Peyer's patch (tissue), 4 donors: ENCODE measurements around the gene SMS. TPM values are rescaled to one million over a fixed set of nuclear protein-coding genes. Genes with fewer than 3 reads are reported as not detected.

ENCODE experiments used
- DNase-seq, 3 donors: peaks; one replicate each; pipeline ENCODE4 v3.0.0-alpha.2; 2017 to 2019
- H3K27ac ChIP-seq, 4 donors: fragments of 200-600 bp; sonication (generic); one replicate each; pipeline ENCODE4 v1.5.1; 2016 to 2019
- H3K27me3 ChIP-seq, 2 donors: fragments of 200-600 bp; sonication (generic); one replicate each; pipeline ENCODE4 v1.5.1; 2019
- H3K36me3 ChIP-seq, 3 donors: fragments of 200-600 bp; sonication (generic); one replicate each; pipeline ENCODE4 v1.5.1; 2016 to 2019
- H3K4me1 ChIP-seq, 4 donors: fragments of 200-600 bp; sonication (generic); one replicate each; pipeline ENCODE4 v1.5.1; 2016 to 2019
- H3K4me3 ChIP-seq, 4 donors: fragments of 200-600 bp; sonication (generic); 1 replicate in 3 of 4; 2 replicates in 1 of 4; pipeline ENCODE4 v1.5.1; 2016 to 2019; ENCODE audit warnings: mild to moderate bottlenecking in 1 of 4
- H3K9me3 ChIP-seq, 4 donors: fragments of 200-600 bp; sonication (generic); one replicate each; pipeline ENCODE4 v1.5.1; 2016 to 2019; ENCODE audit warnings: mild to moderate bottlenecking in 1 of 4
- POLR2A ChIP-seq, 2 donors: fragments of 450-650 bp; IDR thresholded peaks; one replicate each; pipeline ENCODE4 v1.5.1; 2017; ENCODE audit warnings: antibody characterized with exemption in 2 of 2, mild to moderate bottlenecking in 2 of 2, moderate library complexity in 2 of 2
- total RNA-seq, 4 donors: library from RNA; depleted of rRNA; stranded (reverse); fragments of >200 nt; gene quantifications; one replicate each; pipeline ENCODE4 v1.1.0, GENCODE V29; 2016
- TF ChIP-seq, protein P1 (sequence below), 6 experiments: fragments of 450-650 bp in 4 of 6; fragments of 200-600 bp in 2 of 6; sonication (generic) in 1 of 6; IDR thresholded peaks; one replicate each; pipeline ENCODE4 v1.5.1; 2017 to 2019; ENCODE audit warnings: antibody characterized with exemption in 6 of 6, mild to moderate bottlenecking in 3 of 6, moderate library complexity in 1 of 6

The SMS gene
- total RNA-seq, 4 donors from 2014 or later: 28.2 to 38.0 (median 30.1) TPM

- no peaks in the 10 kb centered on the region for H3K27me3 ChIP-seq
- TF ChIP-seq, protein P1, sequence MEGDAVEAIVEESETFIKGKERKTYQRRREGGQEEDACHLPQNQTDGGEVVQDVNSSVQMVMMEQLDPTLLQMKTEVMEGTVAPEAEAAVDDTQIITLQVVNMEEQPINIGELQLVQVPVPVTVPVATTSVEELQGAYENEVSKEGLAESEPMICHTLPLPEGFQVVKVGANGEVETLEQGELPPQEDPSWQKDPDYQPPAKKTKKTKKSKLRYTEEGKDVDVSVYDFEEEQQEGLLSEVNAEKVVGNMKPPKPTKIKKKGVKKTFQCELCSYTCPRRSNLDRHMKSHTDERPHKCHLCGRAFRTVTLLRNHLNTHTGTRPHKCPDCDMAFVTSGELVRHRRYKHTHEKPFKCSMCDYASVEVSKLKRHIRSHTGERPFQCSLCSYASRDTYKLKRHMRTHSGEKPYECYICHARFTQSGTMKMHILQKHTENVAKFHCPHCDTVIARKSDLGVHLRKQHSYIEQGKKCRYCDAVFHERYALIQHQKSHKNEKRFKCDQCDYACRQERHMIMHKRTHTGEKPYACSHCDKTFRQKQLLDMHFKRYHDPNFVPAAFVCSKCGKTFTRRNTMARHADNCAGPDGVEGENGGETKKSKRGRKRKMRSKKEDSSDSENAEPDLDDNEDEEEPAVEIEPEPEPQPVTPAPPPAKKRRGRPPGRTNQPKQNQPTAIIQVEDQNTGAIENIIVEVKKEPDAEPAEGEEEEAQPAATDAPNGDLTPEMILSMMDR (IDR thresholded peaks at IDR 0.05): no peak
- TF ChIP-seq POLR2A (IDR thresholded peaks at IDR 0.05): no peak
- no peak overlapping the region for H3K4me3 ChIP-seq
- H3K27ac ChIP-seq: no peak overlapping the region
- no peaks in the 10 kb centered on the region for H3K4me1 ChIP-seq
- no peaks in the 10 kb centered on the region for H3K9me3 ChIP-seq
- no peaks in the 10 kb centered on the region for H3K36me3 ChIP-seq
- no peak for DNase-seq
These were observed 56.5 kb downstream of the SMS start for GRCh38 chrX:21996872-21997455.

DNA sequence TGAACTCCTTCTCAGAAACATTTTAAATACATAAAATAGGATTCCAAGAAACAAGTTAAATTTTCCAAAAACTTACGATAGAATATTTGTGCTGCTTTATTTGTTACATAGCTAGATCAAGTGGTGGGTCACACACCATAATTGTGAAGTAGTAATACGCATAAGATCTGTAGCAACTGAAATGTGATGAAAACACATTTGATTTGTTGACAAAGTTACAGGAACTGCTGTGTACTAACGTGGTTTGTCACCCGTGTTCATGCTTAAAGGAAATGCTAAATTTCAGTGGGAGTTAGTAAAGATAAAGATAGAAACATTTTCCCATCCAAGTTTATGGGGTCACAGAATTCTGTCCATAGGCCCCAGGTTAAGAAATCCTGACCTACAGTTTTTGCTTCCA lies 57.5 kb downstream of the SMS start:
- no peak overlapping the region for H3K27ac ChIP-seq
- no peaks in the 10 kb centered on the region for H3K27me3 ChIP-seq
- H3K4me1 ChIP-seq: no peaks in the 10 kb centered on the region
- no peak overlapping the region for H3K4me3 ChIP-seq
- TF ChIP-seq POLR2A (IDR thresholded peaks at IDR 0.05): no peak
- TF ChIP-seq, protein P1 (IDR thresholded peaks at IDR 0.05): no peak
- no peak for DNase-seq
- no peaks in the 10 kb centered on the region for H3K36me3 ChIP-seq
- no peaks in the 10 kb centered on the region for H3K9me3 ChIP-seq

DNA sequence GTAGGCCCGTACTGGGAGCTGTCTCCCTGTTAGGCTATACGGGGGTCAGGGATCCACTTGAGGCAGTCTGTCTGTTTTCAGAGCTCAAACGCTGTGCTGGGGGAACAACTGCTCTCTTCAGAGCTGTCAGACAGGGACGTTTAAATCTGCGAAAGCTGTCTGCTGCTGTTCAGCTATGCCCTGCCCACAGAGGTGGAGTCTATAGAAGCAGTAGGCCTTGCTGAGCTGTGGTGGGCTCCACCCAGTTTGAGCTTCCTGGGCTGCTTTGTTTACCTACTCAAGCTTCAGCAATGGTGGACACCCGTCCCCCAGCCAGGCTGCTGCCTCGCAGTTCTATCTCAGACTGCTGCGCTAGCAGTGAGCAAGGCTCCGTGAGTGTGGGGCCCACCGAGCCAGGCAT lies 64.4 kb downstream of the SMS start:
- Histone ChIP-seq H3K4me1 (no peaks in the 10 kb centered on the region), H3K27ac (no peak overlapping the region)

DNA sequence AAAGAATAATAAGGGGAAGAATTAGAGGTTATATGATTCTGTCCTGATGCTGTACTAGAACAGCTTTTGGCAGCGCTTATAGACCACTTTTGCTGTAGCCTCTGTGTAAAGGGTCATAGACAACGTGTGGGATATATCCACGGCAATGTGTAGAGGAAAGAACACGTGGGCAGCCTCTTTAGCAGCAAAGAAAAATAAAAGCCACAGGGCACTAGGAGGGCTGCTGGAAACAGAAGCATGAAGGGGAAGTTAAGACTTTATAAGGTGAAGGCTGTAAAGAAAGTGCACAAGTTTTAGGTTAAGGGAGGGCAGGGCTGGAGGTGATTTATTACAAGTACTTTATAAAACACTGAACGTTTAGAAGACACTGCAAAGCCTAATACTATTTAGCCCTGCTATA lies 71.5 kb downstream of the SMS start:
- Histone ChIP-seq H3K27me3 (no peaks in the 10 kb centered on the region), H3K4me3 (no peak overlapping the region), H3K27ac (no peak overlapping the region), H3K4me1 (no peaks in the 10 kb centered on the region), H3K9me3 (no peaks in the 10 kb centered on the region), H3K36me3 (no peaks in the 10 kb centered on the region)
- DNase-seq: no peak
- no peak for TF ChIP-seq POLR2A (IDR thresholded peaks at IDR 0.05)
- TF ChIP-seq, protein P1 (IDR thresholded peaks at IDR 0.05): no peak

More for the DNA sequence above, 64.4 kb downstream of the SMS start:
- no peak for DNase-seq
- no peak for TF ChIP-seq POLR2A (IDR thresholded peaks at IDR 0.05)
- TF ChIP-seq, protein P1 (IDR thresholded peaks at IDR 0.05): no peak
- Histone ChIP-seq H3K27me3 (no peaks in the 10 kb centered on the region), H3K4me3 (no peak overlapping the region), H3K9me3 (no peaks in the 10 kb centered on the region), H3K36me3 (no peaks in the 10 kb centered on the region)

GRCh38 chrX:22012931-22013330 lies 72.4 kb downstream of the SMS start:
- TF ChIP-seq, protein P1 (IDR thresholded peaks at IDR 0.05): no peak
- TF ChIP-seq POLR2A (IDR thresholded peaks at IDR 0.05): no peak
- Histone ChIP-seq H3K27ac (no peak overlapping the region), H3K4me1 (no peaks in the 10 kb centered on the region), H3K36me3 (no peaks in the 10 kb centered on the region), H3K27me3 (no peaks in the 10 kb centered on the region), H3K9me3 (no peaks in the 10 kb centered on the region), H3K4me3 (no peak overlapping the region)
- DNase-seq: no peak
